K562 (cell line): ENCODE measurements around the gene PTPN11. TPM values are rescaled to one million over a fixed set of nuclear protein-coding genes. Genes with fewer than 3 reads are reported as not detected.
"Not testable (repeated sequence)": the region's sequence is repeated elsewhere in the genome, so short reads cannot be mapped to it uniquely, and the experiment has no call there.

Experiments used
- ATAC-seq: fragments of 200-7000 bp; cut with Tn5 transposase; 3 replicates; pipeline ENCODE4 v1.9.1; 2020; ENCODE audit warnings: moderate library complexity
- BruUV-seq: library from RNA; stranded (reverse); fragments of 400-500 nt; replicated peaks from 2 replicates; lab custom pipeline; 2021; lab: Mats Ljungman, UMichigan
- CTCF ChIA-PET: fragments of 300-600 bp; formaldehyde crosslinking; extraction: SDS; loops from one replicate; lab custom pipeline; 2021; ENCODE audit warnings: low intra/inter-chr PET ratio; lab: Yijun Ruan, JAX
- POLR2A ChIA-PET: fragments of 300-600, 350-650 bp; sonication (Branson Sonifier 250); formaldehyde crosslinking; extraction: SDS; loops from one replicate; lab custom pipeline; 2021; ENCODE audit warnings: antibody characterized with exemption, inconsistent platforms; lab: Yijun Ruan, JAX
- DNase-seq, 4 experiments: peaks; one replicate each; pipeline versions ENCODE4 v3.0.0 to v3.0.0-alpha.2; 2011 to 2018; ENCODE audit warnings: low spot score in 3 of 4, mixed read lengths in 3 of 4; ENCODE audit errors: extremely low read depth in 1 of 4
- FAIRE-seq: peaks from 2 replicates; lab custom pipeline; 2011; peaks lifted over from hg19 to GRCh38; lab: Jason Lieb, UNC
- H2AFZ ChIP-seq: 2 replicates; pipeline ENCODE4 v1.6.0; 2011; ENCODE audit warnings: low read depth, low read length, control low read depth, inconsistent platforms
- H3K27ac ChIP-seq: fragments of 200-600 bp; 3 replicates; pipeline ENCODE4 v1.8.0; 2011; ENCODE audit warnings: low read depth, mild to moderate bottlenecking, control low read depth, inconsistent platforms, low read length, moderate library complexity, mixed read lengths; ENCODE audit errors: extremely low read depth
- H3K27me3 ChIP-seq, 2 experiments: fragments of 300-600 bp in 1 of 2; 2 replicates in 1 of 2; 3 replicates in 1 of 2; pipeline versions ENCODE4 v1.6.0 to v1.8.0; 2011; ENCODE audit warnings: inconsistent platforms in 2 of 2, low read length in 2 of 2, mild to moderate bottlenecking in 1 of 2, mixed read lengths in 1 of 2, moderate library complexity in 1 of 2; ENCODE audit not compliant: control insufficient read depth in 2 of 2, insufficient read depth in 2 of 2
- H3K36me3 ChIP-seq: fragments of 300-600 bp; 3 replicates; pipeline ENCODE4 v1.8.0; 2011; ENCODE audit warnings: mild to moderate bottlenecking, low read length, inconsistent platforms; ENCODE audit not compliant: control insufficient read depth, insufficient read depth
- H3K4me1 ChIP-seq, 2 experiments: fragments of 200-600 bp in 1 of 2; replicated peaks in 1 of 2; 2 replicates in 1 of 2; 3 replicates in 1 of 2; pipeline versions ENCODE4 v1.5.1 to v1.8.0; 2011; ENCODE audit warnings: inconsistent platforms in 2 of 2, low read length in 2 of 2, mild to moderate bottlenecking in 1 of 2, mixed read lengths in 1 of 2, moderate library complexity in 1 of 2; ENCODE audit not compliant: control insufficient read depth in 2 of 2, insufficient read depth in 2 of 2
- H3K4me2 ChIP-seq: 2 replicates; pipeline ENCODE4 v1.6.1; 2011; ENCODE audit warnings: low read length, control low read depth, inconsistent platforms, mixed read lengths; ENCODE audit not compliant: insufficient read depth
- H3K4me3 ChIP-seq: fragments of 200-600 bp; sonication (generic), shearing (Covaris generic); 2 replicates; pipeline ENCODE4 v1.5.1; 2016; ENCODE audit warnings: control low read depth, inconsistent platforms
- H3K79me2 ChIP-seq: fragments of 200-600 bp; 3 replicates; pipeline ENCODE4 v1.8.0; 2011; ENCODE audit warnings: low read length, inconsistent platforms; ENCODE audit not compliant: control insufficient read depth, insufficient read depth
- H3K9ac ChIP-seq, 2 experiments: 2 replicates each; pipeline versions ENCODE4 v1.6.0 to v1.6.1; 2011; ENCODE audit warnings: low read depth in 2 of 2, low read length in 2 of 2, control low read depth in 1 of 2, inconsistent platforms in 1 of 2, mild to moderate bottlenecking in 1 of 2, mixed read lengths in 1 of 2; ENCODE audit not compliant: insufficient read depth in 1 of 2
- H3K9me1 ChIP-seq: one replicate; pipeline ENCODE4 v1.6.0; 2011; ENCODE audit warnings: inconsistent platforms, mild to moderate bottlenecking, low read length, moderate library complexity; ENCODE audit not compliant: control insufficient read depth, insufficient read depth
- H3K9me3 ChIP-seq: replicated peaks from 2 replicates; pipeline ENCODE4 v1.5.1; 2011; ENCODE audit warnings: low read depth, low read length, inconsistent platforms; ENCODE audit not compliant: control insufficient read depth, insufficient read depth
- H4K20me1 ChIP-seq: replicated peaks from 2 replicates; pipeline ENCODE4 v1.6.1; 2011; ENCODE audit warnings: low read length, inconsistent platforms, mixed read lengths; ENCODE audit not compliant: control insufficient read depth, insufficient read depth
- JUNB ChIP-seq: fragments of 450-650 bp; formaldehyde crosslinking; conservative IDR thresholded peaks from 2 replicates; pipeline ENCODE4 v1.4.0; 2020; ENCODE audit warnings: mild to moderate bottlenecking
- PCBP1 ChIP-seq: fragments of 200-400 bp; formaldehyde crosslinking; IDR thresholded peaks from 2 replicates; pipeline ENCODE4 v1.6.1; 2018; ENCODE audit warnings: mild to moderate bottlenecking, low read depth, low read length; ENCODE audit not compliant: poor library complexity, severe bottlenecking
- PTTG1 ChIP-seq: fragments of 450-650 bp; IDR thresholded peaks from 2 replicates; pipeline ENCODE4 v1.6.1; 2016; ENCODE audit warnings: low read depth, mild to moderate bottlenecking, missing genetic modification characterization, missing compliant biosample characterization
- RBM15 ChIP-seq: fragments of 200-400 bp; formaldehyde crosslinking; IDR thresholded peaks from 2 replicates; pipeline ENCODE4 v1.6.1; 2018; ENCODE audit warnings: mild to moderate bottlenecking, low read length, moderate library complexity; ENCODE audit not compliant: insufficient read depth
- RBM17 ChIP-seq: fragments of 200-400 bp; formaldehyde crosslinking; IDR thresholded peaks from 2 replicates; pipeline ENCODE4 v1.6.1; 2017; ENCODE audit warnings: low read depth, mild to moderate bottlenecking, low read length, borderline replicate concordance
- TCF7L2 ChIP-seq: fragments of 150-350 bp; IDR thresholded peaks from 2 replicates; pipeline ENCODE4 v1.6.1; 2016; ENCODE audit warnings: low read depth, mild to moderate bottlenecking, low read length, moderate library complexity
- ZBTB2 ChIP-seq: fragments of 450-650 bp; IDR thresholded peaks from 2 replicates; pipeline ENCODE4 v1.6.1; 2016; ENCODE audit warnings: antibody characterized with exemption
- ZHX1 ChIP-seq: fragments of 150-350 bp; conservative IDR thresholded peaks from 2 replicates; pipeline ENCODE4 v1.6.1; 2014; ENCODE audit warnings: low read length
- ZNF165 ChIP-seq: fragments of 250-450 bp; sonication (Bioruptor Pico); IDR thresholded peaks from 2 replicates; pipeline ENCODE4 v1.4.0; 2020; ENCODE audit warnings: borderline replicate concordance
- ZNF212 ChIP-seq: fragments of 450-650 bp; formaldehyde crosslinking; IDR thresholded peaks from 2 replicates; pipeline ENCODE4 v1.4.0; 2020; ENCODE audit warnings: mild to moderate bottlenecking
- ZNF324 ChIP-seq: fragments of 250-450 bp; sonication (Bioruptor Pico); IDR thresholded peaks from 2 replicates; pipeline ENCODE4 v1.4.0; 2020; ENCODE audit warnings: mild to moderate bottlenecking
- WGBS: fragments of 100-300 bp; shearing (Covaris generic); methylation state at CpG from one replicate; pipeline ENCODE4 v1.1.6; 2016; ENCODE audit warnings: low coverage, mixed read lengths; ENCODE audit not compliant: insufficient coverage; ENCODE audit errors: missing lambda C conversion rate; 5-methylcytosine and 5-hydroxymethylcytosine counted together
- in situ Hi-C: fragments of 300-500 bp; cut with MboI; formaldehyde crosslinking; loops from 4 replicates; pipeline ENCODE4 v1.15.0; 2018; ENCODE audit warnings: inconsistent platforms, mixed read lengths
- intact Hi-C: fragments of 100-400 bp; cut with micrococcal nuclease; formaldehyde crosslinking; loops from 2 replicates; pipeline ENCODE4 v1.14.2; 2022
- polyA plus RNA-seq, 8 experiments: library from polyadenylated mRNA; depleted of rRNA in 4 of 8; stranded (reverse) in 5 of 8; unstranded in 3 of 8; fragments of >200 nt; fragmentation: Nextera tagmentation in 2 of 8; fragmentation: Illumina TruSeq in 1 of 8; extraction: Ambion mirVana in 2 of 8; extraction: Trizol in 1 of 8; gene quantifications; 2 replicates each; pipeline versions ENCODE4 v1.2.1 to v1.2.3, GENCODE V29; 2011 to 2014; ENCODE audit warnings: inconsistent platforms in 1 of 8, missing spikeins in 1 of 8
- total RNA-seq, 7 experiments: library from RNA; depleted of rRNA in 6 of 7; stranded (reverse); fragments of >200 nt in 6 of 7; fragmentation: Illumina TruSeq in 2 of 7; extraction: Trizol in 2 of 7; gene quantifications; 2 replicates each; pipeline versions ENCODE4 v1.2.1 to v1.2.3, GENCODE V29; 2011 to 2021; ENCODE audit warnings: low replicate concordance in 1 of 7

PTPN11 gene
- total and polyA plus RNA-seq, 9 of the 15 experiments (the other 6 are each of a cell fraction or from before 2014, with no cell fraction given), result 22.5 to 126 (median 79.7) TPM

- peaks cover 4% of the 10 kb centered on the region; the same call in 2 of the 3 replicates for H3K36me3 ChIP-seq
- FAIRE-seq (no peak), ATAC-seq (no peak), DNase-seq (no peak)
- H2AFZ ChIP-seq, result no peak overlapping the region
- in situ Hi-C loops, result no loop called here
- no TSS peak for BruUV-seq
- 0 out of 5 replicates have a peak, but pooled peaks cover 0 to 4% of the 10 kb centered on the region in 2 experiments for H3K4me1 ChIP-seq
- no peak overlapping the region for H3K4me2 ChIP-seq
- H3K9me3 ChIP-seq, result no peaks in the 10 kb centered on the region
- no peaks in the 10 kb centered on the region for H3K9me1 ChIP-seq
- TF ChIP-seq PTTG1 (tag) (no peak), RBM17 (no peak), JUNB (CRISPR knock-in tag) (no peak), RBM15 (no peak), ZNF324 (CRISPR knock-in tag) (no peak), ZHX1 (no peak), ZNF212 (CRISPR knock-in tag) (no peak), ZBTB2 (no peak), TCF7L2 (no peak), ZNF165 (CRISPR knock-in tag) (no peak), PCBP1 (no peak)
- CTCF ChIA-PET, result no interaction called here
- no peaks in the 10 kb centered on the region for H3K27me3 ChIP-seq
- intact Hi-C loops, result no loop called here
- POLR2A ChIA-PET, result interaction anchor here (0.5 to 2.7 kb wide), 4 partner anchors 10 to 555 kb away, joined by 3 to 10 read pairs (median 5); no protein-coding TSS in a partner anchor
- no peak overlapping the region for H3K27ac ChIP-seq
- no peak overlapping the region for H3K4me3 ChIP-seq
- no peak overlapping the region for H3K9ac ChIP-seq
- H4K20me1 ChIP-seq, result no peaks in the 10 kb centered on the region
- H3K79me2 ChIP-seq, result peaks cover 52% of the 10 kb centered on the region
These were observed 21.0 kb downstream of the PTPN11 start for GRCh38 chr12:112439769-112440168.

GRCh38 chr12:112440653-112441052 lies 21.9 kb downstream of the PTPN11 start:
- in situ Hi-C loops, H3K27ac ChIP-seq, H3K4me2 ChIP-seq, H3K9me3 ChIP-seq, H3K36me3 ChIP-seq, H3K9me1 ChIP-seq, H3K4me3 ChIP-seq, H2AFZ ChIP-seq, ATAC-seq, BruUV-seq, H3K9ac ChIP-seq, intact Hi-C loops, H3K4me1 ChIP-seq, H4K20me1 ChIP-seq, DNase-seq, FAIRE-seq, H3K27me3 ChIP-seq: not testable (repeated sequence)
- CTCF ChIA-PET, result interaction anchor here (0.6 kb wide), 2 partner anchors 621 to 1692 kb away, joined by 3 read pairs; no protein-coding TSS in a partner anchor
- POLR2A ChIA-PET, result interaction anchor here (1.8 to 2.7 kb wide), 2 partner anchors 9 to 18 kb away, joined by 7 to 10 read pairs; no protein-coding TSS in a partner anchor
- peaks cover 48% of the 10 kb centered on the region for H3K79me2 ChIP-seq
- 83% methylated on average over 7 of the region's 9 CpGs for WGBS
